SJCRH30 (cell line): ENCODE data around the gene PAM. TPM values are rescaled to one million over a fixed set of nuclear protein-coding genes. Genes with fewer than 3 reads are reported as not detected.
"Not testable (repeated sequence)": the region's sequence is repeated elsewhere in the genome, so short reads cannot be mapped to it uniquely, and the experiment has no call there.

Experiments
- DNase-seq, 2 experiments: peaks; one replicate each; pipeline ENCODE4 v3.0.0-alpha.2; 2015 to 2020
- H3K27ac ChIP-seq: fragments of 250-450 bp; sonication (Bioruptor Pico); 2 replicates; pipeline ENCODE4 v1.5.1; 2020; ENCODE audit warnings: mild to moderate bottlenecking, moderate library complexity
- H3K27me3 ChIP-seq: fragments of 250-450 bp; sonication (Bioruptor Pico); 2 replicates; pipeline ENCODE4 v1.5.1; 2020; ENCODE audit warnings: mild to moderate bottlenecking, moderate library complexity
- H3K36me3 ChIP-seq: fragments of 250-450 bp; sonication (Bioruptor Pico); 2 replicates; pipeline ENCODE4 v1.5.1; 2020; ENCODE audit warnings: mild to moderate bottlenecking, moderate library complexity
- H3K4me1 ChIP-seq: fragments of 250-450 bp; sonication (Bioruptor Pico); 2 replicates; pipeline ENCODE4 v1.5.1; 2020; ENCODE audit warnings: mild to moderate bottlenecking, moderate library complexity
- H3K4me3 ChIP-seq: fragments of 250-450 bp; sonication (Bioruptor Pico); 2 replicates; pipeline ENCODE4 v1.5.1; 2020; ENCODE audit warnings: mild to moderate bottlenecking, moderate library complexity
- H3K9me3 ChIP-seq: fragments of 250-450 bp; sonication (Bioruptor Pico); replicated peaks from 2 replicates; pipeline ENCODE4 v1.5.1; 2020; ENCODE audit warnings: mild to moderate bottlenecking, moderate library complexity
- total RNA-seq: library from RNA; depleted of rRNA; stranded (reverse); fragments of >200 nt; shearing (Covaris generic); gene quantifications from 2 replicates; pipeline ENCODE4 v1.2.3, GENCODE V29; 2014

Gene PAM
- total RNA-seq, 1 experiment from 2014 or later = 144 TPM

DNA sequence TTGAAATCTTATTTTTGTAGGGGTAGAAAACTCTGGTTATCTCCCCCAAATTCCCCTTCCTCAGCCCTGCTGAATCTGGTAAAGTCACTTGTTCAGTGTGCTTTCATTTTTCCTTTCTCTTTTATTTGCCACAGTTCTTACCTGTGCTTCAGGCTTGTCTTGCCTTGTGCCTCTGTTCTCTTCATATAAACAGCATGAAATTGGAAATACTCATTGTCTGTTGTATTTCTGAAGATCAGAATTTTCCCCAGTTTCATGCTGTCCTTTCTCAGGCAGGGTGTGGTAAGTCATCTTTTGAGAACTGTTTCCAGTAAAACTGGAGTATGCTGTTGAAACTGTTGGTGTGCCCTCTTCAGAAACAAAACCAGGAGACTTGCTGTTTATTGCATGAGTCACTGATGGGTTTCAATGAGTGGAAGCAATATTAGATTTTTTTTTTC lies 7.0 kb downstream of the PAM start:
- DNase-seq = no peak

GRCh38 chr5:102762562-102763227 lies 7.6 kb downstream of the PAM start:
- H3K27me3 ChIP-seq = no peaks in the 10 kb centered on the region
- no peak overlapping the region for H3K27ac ChIP-seq
- H3K4me1 ChIP-seq = peaks cover 3% of the 10 kb centered on the region; the same call in 1 of the 2 replicates
- no peaks in the 10 kb centered on the region for H3K9me3 ChIP-seq
- no peak overlapping the region for H3K4me3 ChIP-seq
- no peak for DNase-seq
- H3K36me3 ChIP-seq = no peaks in the 10 kb centered on the region

More for the DNA sequence above, 7.0 kb downstream of the PAM start:
- Histone ChIP-seq H3K27me3 (no peaks in the 10 kb centered on the region), H3K9me3 (no peaks in the 10 kb centered on the region), H3K4me1 (peaks cover 3% of the 10 kb centered on the region; the same call in 1 of the 2 replicates), H3K36me3 (no peaks in the 10 kb centered on the region), H3K27ac (no peak overlapping the region), H3K4me3 (no peak overlapping the region)

DNA sequence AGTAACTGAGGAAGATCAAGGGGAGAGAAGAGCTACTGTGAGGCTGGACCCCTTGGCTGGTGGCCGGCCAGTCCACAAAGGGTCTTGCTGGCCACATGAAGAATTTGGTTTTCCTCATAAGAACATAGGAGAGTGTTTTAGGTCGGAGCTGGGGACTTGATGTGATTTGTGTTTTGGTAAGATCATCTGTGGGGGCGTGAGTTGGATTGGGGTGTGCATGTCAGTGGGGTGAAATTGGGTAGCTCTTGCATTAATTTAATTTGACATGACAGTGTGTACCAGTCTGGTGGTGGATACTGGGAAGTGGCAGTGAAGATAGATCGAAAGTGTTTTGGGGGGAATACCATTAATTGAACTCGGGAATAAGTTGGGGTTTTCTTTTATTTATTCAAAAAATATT lies 8.6 kb downstream of the PAM start:
- Histone ChIP-seq H3K36me3 (no peaks in the 10 kb centered on the region), H3K27me3 (no peaks in the 10 kb centered on the region), H3K27ac (no peak overlapping the region), H3K4me3 (no peak overlapping the region), H3K4me1 (peaks cover 3% of the 10 kb centered on the region; the same call in 1 of the 2 replicates), H3K9me3 (no peaks in the 10 kb centered on the region)
- no peak for DNase-seq

DNA sequence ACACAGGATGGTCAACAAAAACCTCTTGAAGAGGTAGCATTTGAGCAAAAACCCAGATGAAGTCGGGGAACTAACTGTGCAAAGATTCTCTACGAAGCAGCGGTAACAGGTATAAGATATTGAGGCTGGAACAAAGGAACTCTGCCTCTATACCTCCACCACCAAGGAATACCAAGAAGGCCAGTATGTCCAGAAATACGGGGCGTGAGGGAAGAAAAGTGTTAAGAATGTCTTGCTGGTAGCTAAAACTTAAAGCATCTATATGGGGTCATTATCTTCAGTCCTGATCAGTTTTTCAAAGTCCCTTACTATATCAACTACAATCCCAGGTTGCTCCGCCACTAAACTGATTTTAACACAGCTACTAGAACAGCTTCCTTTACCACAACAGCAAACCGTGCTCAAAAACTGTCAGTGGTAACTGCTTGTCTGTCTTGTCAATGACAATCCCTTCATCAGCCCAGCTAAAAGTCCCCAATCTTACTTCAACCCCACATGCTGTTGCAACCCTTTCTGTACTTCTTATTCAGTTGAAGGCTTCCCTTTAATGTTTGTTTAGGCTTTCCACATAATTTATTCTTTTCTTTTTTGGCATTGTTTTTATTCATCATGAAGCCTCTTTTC lies 9.4 kb downstream of the PAM start:
- Histone ChIP-seq H3K4me1 (peaks cover 3% of the 10 kb centered on the region; the same call in 1 of the 2 replicates), H3K27ac (no peak overlapping the region), H3K27me3 (no peaks in the 10 kb centered on the region), H3K9me3 (no peaks in the 10 kb centered on the region), H3K4me3 (no peak overlapping the region), H3K36me3 (no peaks in the 10 kb centered on the region)
- no peak for DNase-seq

GRCh38 chr5:102765350-102765749 lies 10.2 kb downstream of the PAM start:
- Histone ChIP-seq H3K4me3 (no peak overlapping the region), H3K27ac (no peak overlapping the region)

DNA sequence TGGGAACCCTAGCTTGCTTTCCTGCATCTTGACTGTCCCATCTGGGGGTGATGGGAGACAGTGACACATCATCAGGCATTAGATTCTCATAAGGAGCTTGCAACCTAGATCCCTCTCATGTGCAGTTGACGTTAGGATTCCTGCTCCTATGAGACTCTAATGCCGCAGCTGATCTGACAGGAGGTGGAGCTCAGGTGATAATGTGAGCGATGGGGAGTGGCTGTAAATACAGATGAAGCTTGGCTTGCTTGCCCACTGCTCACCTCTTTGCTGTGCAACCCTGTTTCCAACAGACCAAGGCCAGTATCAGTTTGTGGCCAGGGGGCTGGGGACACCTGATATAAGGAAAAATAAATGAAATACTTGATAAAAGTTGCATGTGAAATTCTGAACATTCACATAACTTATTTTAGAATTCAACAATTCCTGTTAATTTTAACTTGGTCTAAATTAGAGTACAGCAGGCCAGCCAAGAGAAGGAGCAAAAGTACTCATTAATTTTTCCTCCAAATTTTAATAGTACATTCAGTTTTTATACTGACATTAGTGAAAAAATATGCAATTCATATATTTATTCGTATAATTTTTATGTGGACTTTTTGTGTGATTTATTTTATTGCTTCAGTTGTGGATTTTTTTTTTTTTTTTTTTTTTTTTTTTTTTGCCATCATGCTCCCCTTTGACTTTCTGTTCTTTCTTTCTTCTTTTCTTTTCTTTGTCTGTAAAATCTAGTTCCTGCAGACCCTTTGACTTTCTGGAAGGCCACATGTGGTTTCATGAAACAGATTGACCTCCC lies 11.4 kb downstream of the PAM start:
- H3K27ac ChIP-seq = no peak overlapping the region
- H3K9me3 ChIP-seq = no peaks in the 10 kb centered on the region
- DNase-seq = no peak
- no peaks in the 10 kb centered on the region for H3K4me1 ChIP-seq
- H3K4me3 ChIP-seq = no peak overlapping the region
- no peaks in the 10 kb centered on the region for H3K36me3 ChIP-seq
- no peaks in the 10 kb centered on the region for H3K27me3 ChIP-seq

More at GRCh38 chr5:102765350-102765749, 10.2 kb downstream of the PAM start:
- Histone ChIP-seq H3K4me1 (peaks cover 3% of the 10 kb centered on the region; the same call in 1 of the 2 replicates), H3K36me3 (no peaks in the 10 kb centered on the region), H3K9me3 (no peaks in the 10 kb centered on the region), H3K27me3 (no peaks in the 10 kb centered on the region)
- DNase-seq = no peak

- H3K27me3 ChIP-seq = no peaks in the 10 kb centered on the region
- peaks cover 2% of the 10 kb centered on the region; the same call in 1 of the 2 replicates for H3K36me3 ChIP-seq
- H3K9me3 ChIP-seq = no peaks in the 10 kb centered on the region
- H3K4me3 ChIP-seq = no peak overlapping the region
- DNase-seq = no peak
- no peak overlapping the region for H3K27ac ChIP-seq
- H3K4me1 ChIP-seq = no peaks in the 10 kb centered on the region
Measured at GRCh38 chr5:102767862-102768261, 12.8 kb downstream of the PAM start.

- peaks cover 2% of the 10 kb centered on the region; the same call in 1 of the 2 replicates for H3K36me3 ChIP-seq
- DNase-seq = no peak
- H3K27me3 ChIP-seq = no peaks in the 10 kb centered on the region
- 0 out of 2 replicates have a peak, but pooled peaks cover 3% of the 10 kb centered on the region for H3K9me3 ChIP-seq
- no peak overlapping the region for H3K4me3 ChIP-seq
- no peaks in the 10 kb centered on the region for H3K4me1 ChIP-seq
- H3K27ac ChIP-seq = no peak overlapping the region
Measured at GRCh38 chr5:102770803-102771202, 15.7 kb downstream of the PAM start.

DNA sequence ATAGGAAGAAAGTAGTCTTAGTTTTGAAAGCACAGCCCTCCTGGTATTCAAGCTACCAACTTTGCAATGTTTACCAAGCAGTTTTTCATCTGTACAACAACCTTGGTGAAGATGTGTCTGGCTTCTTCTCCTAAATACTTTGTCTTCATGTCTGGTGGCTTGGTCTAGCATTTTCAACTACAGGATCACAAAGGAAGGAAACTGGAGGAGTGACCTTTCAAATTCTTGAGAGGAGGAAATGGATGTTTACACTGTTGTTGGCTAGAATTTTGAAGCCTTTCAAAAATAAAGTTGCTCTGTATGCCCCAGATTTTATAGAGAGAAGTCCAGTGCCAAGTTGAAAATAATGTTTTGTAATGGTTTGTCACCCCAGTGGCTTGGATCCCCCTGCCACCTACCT lies 16.3 kb downstream of the PAM start:
- H3K9me3 ChIP-seq = peaks cover 7% of the 10 kb centered on the region; the same call in 1 of the 2 replicates
- H3K27me3 ChIP-seq = no peaks in the 10 kb centered on the region
- no peak overlapping the region for H3K4me3 ChIP-seq
- H3K27ac ChIP-seq = no peak overlapping the region
- H3K4me1 ChIP-seq = no peaks in the 10 kb centered on the region
- H3K36me3 ChIP-seq = peaks cover 2% of the 10 kb centered on the region; the same call in 1 of the 2 replicates
- no peak for DNase-seq

- H3K4me3 ChIP-seq = no peak overlapping the region
- H3K4me1 ChIP-seq = no peaks in the 10 kb centered on the region
- H3K27ac ChIP-seq = no peak overlapping the region
- H3K27me3 ChIP-seq = no peaks in the 10 kb centered on the region
- peaks cover 2% of the 10 kb centered on the region; the same call in 1 of the 2 replicates for H3K36me3 ChIP-seq
- peaks cover 8% of the 10 kb centered on the region; the same call in 1 of the 2 replicates for H3K9me3 ChIP-seq
- DNase-seq = no peak
Measured at GRCh38 chr5:102772273-102772672, 17.2 kb downstream of the PAM start.

GRCh38 chr5:102773133-102773532 lies 18.0 kb downstream of the PAM start:
- peaks cover 8% of the 10 kb centered on the region; the same call in 1 of the 2 replicates for H3K9me3 ChIP-seq
- no peak overlapping the region for H3K4me3 ChIP-seq
- H3K27ac ChIP-seq = no peak overlapping the region
- DNase-seq = no peak
- H3K4me1 ChIP-seq = peaks cover under 1% of the 10 kb centered on the region; the same call in 1 of the 2 replicates
- peaks cover 2% of the 10 kb centered on the region; the same call in 1 of the 2 replicates for H3K36me3 ChIP-seq
- H3K27me3 ChIP-seq = no peaks in the 10 kb centered on the region

DNA sequence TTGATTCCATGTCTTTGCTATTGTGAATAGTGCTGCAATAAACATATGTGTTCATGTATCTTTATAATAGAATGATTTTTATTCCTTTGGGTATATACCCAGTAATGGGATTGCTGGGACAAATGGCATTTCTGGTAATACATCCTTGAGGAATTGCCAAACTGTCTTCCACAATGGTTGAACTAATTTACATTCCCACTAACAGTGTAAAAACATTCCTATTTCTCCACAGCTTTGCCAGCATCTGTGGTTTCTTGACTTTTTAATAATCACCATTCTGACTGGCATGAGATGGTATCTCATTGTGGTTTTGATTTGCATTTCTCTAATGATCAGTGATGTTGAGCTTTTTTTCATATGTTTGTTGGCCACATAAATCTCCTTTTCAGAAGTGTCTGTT lies 20.7 kb downstream of the PAM start:
- not testable (repeated sequence) for H3K27ac ChIP-seq, H3K27me3 ChIP-seq, H3K4me3 ChIP-seq, H3K9me3 ChIP-seq, H3K36me3 ChIP-seq, DNase-seq, H3K4me1 ChIP-seq

DNA sequence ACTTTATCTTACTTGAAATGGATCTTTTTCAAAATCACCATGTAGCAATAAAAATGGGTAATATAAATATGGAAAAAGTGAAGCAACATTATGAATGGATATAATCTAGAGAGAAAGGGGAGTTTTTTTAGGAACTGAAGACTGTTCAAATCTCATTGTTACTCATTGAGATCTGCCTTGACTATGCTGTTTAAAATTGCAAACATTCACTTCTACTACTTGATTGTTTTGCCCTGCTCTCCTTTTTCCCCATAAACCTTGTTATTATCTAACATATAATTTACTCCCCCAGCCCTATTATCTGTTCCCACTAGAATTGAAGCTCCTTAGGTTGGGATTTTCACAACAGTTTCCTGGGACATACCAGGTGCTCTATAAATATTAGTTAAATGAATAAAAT lies 22.0 kb downstream of the PAM start:
- Histone ChIP-seq H3K27ac (no peak overlapping the region), H3K4me1 (peaks cover 8% of the 10 kb centered on the region; the same call in 1 of the 2 replicates), H3K27me3 (no peaks in the 10 kb centered on the region), H3K36me3 (peaks cover 2% of the 10 kb centered on the region; the same call in 1 of the 2 replicates), H3K9me3 (peaks cover 8% of the 10 kb centered on the region; the same call in 1 of the 2 replicates), H3K4me3 (no peak overlapping the region)
- no peak for DNase-seq

GRCh38 chr5:102778478-102778877 lies 23.4 kb downstream of the PAM start:
- H3K4me3 ChIP-seq = no peak overlapping the region
- DNase-seq = no peak
- H3K27ac ChIP-seq = no peak overlapping the region
- peaks cover 8% of the 10 kb centered on the region; the same call in 1 of the 2 replicates for H3K4me1 ChIP-seq
- H3K36me3 ChIP-seq = no peaks in the 10 kb centered on the region; the same call in 1 of the 2 replicates
- no peaks in the 10 kb centered on the region for H3K27me3 ChIP-seq
- H3K9me3 ChIP-seq = peaks cover 8% of the 10 kb centered on the region; the same call in 1 of the 2 replicates
